Choroid plexus epithelial cell (primary cell): ENCODE measurements around the gene DIP2C.

ENCODE experiments used
- DNase-seq: peaks from one replicate; pipeline ENCODE4 v3.0.0-alpha.2; 2010; ENCODE audit warnings: low read depth
- H3K4me3 ChIP-seq: 2 replicates; pipeline ENCODE4 v1.5.1; 2011; ENCODE audit warnings: low read depth, mild to moderate bottlenecking, control low read depth, low read length, moderate library complexity
- TF ChIP-seq, protein P1 (sequence below): conservative IDR thresholded peaks from 2 replicates; pipeline ENCODE4 v1.5.1; 2011; ENCODE audit warnings: low read depth, mild to moderate bottlenecking, control low read depth, inconsistent platforms, low read length, moderate library complexity

The DIP2C gene

DNA sequence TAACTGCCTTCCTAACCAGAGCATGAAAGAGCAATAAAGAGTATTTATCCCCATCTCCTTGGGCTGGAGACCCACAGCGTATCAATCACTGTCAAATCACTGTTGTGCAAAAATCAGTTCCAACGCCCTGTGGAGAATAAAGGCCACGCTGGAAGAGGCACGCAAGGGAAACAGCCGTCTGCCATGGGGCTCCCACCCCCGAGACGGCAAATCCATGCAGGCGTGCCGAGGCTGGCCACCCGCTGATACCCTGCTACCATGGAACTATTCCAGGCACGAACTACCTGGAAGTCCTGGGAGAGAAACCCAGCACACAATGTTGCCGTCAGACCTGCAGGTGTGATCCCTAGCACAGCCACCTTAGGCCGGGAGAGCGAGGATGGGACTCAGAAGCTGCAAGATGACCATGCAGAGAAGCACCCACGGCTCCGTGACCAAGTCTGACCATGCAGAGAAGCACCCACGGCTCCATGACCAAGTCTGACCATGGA lies 185.3 kb downstream of the DIP2C start:
- DNase-seq: no peak
- no peak overlapping the region for H3K4me3 ChIP-seq
- TF ChIP-seq, protein P1, sequence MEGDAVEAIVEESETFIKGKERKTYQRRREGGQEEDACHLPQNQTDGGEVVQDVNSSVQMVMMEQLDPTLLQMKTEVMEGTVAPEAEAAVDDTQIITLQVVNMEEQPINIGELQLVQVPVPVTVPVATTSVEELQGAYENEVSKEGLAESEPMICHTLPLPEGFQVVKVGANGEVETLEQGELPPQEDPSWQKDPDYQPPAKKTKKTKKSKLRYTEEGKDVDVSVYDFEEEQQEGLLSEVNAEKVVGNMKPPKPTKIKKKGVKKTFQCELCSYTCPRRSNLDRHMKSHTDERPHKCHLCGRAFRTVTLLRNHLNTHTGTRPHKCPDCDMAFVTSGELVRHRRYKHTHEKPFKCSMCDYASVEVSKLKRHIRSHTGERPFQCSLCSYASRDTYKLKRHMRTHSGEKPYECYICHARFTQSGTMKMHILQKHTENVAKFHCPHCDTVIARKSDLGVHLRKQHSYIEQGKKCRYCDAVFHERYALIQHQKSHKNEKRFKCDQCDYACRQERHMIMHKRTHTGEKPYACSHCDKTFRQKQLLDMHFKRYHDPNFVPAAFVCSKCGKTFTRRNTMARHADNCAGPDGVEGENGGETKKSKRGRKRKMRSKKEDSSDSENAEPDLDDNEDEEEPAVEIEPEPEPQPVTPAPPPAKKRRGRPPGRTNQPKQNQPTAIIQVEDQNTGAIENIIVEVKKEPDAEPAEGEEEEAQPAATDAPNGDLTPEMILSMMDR: no peak

GRCh38 chr10:501596-501995 lies 187.9 kb downstream of the DIP2C start:
- peak; percentile 41 for DNase-seq
- TF ChIP-seq, protein P1: no peak
- no peak overlapping the region for H3K4me3 ChIP-seq

GRCh38 chr10:500876-501275 lies 188.6 kb downstream of the DIP2C start:
- H3K4me3 ChIP-seq: no peak overlapping the region
- TF ChIP-seq, protein P1: no peak
- DNase-seq: peak; percentile 56

DNA sequence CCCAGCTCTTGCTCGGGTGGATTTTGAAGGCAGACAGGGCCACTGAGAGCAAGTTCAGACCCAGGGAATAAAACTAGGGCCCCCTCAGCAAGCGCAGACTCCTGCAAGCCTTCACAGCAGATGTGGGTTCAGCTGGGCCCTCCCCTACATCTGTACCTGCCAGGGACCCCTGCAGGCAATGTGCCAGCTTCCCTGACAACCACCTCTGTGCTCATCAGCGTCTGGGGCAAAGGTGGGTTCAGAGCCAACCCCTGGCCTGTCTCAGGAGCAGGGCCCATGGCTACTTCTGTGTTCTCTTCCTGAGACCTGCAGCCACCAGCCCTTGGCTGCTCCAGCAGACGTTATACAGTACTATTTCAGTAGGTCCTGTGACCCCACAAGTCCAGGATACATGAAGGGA lies 189.5 kb downstream of the DIP2C start:
- no peak overlapping the region for H3K4me3 ChIP-seq
- no peak for DNase-seq

GRCh38 chr10:498760-499435 lies 190.6 kb downstream of the DIP2C start:
- no peak for DNase-seq
- no peak overlapping the region for H3K4me3 ChIP-seq
- TF ChIP-seq, protein P1: no peak

More for the DNA sequence above, 189.5 kb downstream of the DIP2C start:
- TF ChIP-seq, protein P1: no peak

GRCh38 chr10:497898-498451 lies 191.5 kb downstream of the DIP2C start:
- H3K4me3 ChIP-seq: no peak overlapping the region
- TF ChIP-seq, protein P1: no peak
- no peak for DNase-seq

DNA sequence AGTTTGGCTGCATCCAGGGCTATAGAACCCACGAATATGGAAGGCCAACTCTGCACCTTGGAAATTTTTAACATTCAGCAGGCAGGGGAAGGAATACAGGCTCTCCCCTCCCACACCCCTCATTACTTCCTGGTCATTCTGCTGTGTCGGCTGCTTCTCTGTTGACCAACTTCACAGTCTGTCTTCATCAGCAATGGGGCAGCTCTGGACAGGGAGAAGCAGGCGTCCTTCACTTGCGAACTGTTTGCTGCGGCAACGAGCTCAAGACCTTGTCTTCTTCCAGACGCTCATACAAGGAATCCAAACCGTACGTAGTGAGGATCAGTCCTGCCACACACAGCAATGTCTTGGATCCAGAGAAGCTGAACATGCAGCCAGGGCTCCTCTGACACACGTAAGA lies 192.2 kb downstream of the DIP2C start:
- TF ChIP-seq, protein P1: no peak
- no peak for DNase-seq
- H3K4me3 ChIP-seq: no peak overlapping the region
